ENCODE measurements around the gene DAPP1.
A peak's percentile ranks its signal among the peaks of the same experiment; 100 is the strongest.

DNA sequence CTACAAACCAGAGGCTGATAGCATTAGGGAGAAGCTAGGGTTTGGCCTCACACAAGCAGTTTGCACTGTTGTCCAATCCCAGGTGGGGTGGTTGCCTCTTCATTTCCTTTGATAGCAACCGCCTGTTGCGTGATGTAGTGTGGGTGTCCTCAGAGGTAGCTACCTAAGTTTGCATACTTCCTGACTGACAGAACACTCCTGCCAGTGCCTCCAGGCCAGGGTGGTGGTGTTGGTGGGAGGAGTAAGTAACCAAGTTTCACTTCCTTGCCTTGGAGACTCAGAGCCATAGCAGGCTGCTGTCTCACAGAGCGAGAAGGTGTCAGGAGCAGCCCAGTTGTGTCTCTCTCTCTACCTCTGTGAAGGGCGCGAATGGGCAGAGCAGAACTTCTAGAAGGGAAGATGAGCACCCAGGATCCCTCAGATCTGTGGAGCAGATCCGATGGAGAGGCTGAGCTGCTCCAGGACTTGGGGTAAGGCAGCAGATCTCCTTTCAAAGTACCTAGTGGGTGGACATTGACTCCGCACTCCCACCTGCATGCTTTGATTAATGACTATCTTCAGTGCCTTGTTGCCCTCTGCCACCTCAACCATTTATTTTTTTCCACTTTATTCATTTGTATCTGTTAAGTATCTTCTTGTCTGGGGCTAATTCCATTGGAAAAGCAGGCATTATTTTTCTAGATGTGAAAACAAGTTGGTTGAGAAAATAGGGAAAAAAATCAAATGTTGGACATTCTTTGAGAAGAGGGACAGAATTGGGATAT lies at the start of gene DAPP1:
- TF ChIP-seq POLR2AphosphoS5 (IDR thresholded peaks at IDR 0.05) (peak in 1 of 3 donors; percentile 40), EP300 (IDR thresholded peaks at IDR 0.05) (no peak), POLR2A (IDR thresholded peaks at IDR 0.05) (no peak)
- TF ChIP-seq, protein P1, sequence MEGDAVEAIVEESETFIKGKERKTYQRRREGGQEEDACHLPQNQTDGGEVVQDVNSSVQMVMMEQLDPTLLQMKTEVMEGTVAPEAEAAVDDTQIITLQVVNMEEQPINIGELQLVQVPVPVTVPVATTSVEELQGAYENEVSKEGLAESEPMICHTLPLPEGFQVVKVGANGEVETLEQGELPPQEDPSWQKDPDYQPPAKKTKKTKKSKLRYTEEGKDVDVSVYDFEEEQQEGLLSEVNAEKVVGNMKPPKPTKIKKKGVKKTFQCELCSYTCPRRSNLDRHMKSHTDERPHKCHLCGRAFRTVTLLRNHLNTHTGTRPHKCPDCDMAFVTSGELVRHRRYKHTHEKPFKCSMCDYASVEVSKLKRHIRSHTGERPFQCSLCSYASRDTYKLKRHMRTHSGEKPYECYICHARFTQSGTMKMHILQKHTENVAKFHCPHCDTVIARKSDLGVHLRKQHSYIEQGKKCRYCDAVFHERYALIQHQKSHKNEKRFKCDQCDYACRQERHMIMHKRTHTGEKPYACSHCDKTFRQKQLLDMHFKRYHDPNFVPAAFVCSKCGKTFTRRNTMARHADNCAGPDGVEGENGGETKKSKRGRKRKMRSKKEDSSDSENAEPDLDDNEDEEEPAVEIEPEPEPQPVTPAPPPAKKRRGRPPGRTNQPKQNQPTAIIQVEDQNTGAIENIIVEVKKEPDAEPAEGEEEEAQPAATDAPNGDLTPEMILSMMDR (IDR thresholded peaks at IDR 0.05) = no peak
